GM06990 (cell line): ENCODE results near the gene PON2.

Source experiments
- DNase-seq: peaks from one replicate; pipeline ENCODE4 v3.0.0-alpha.2; 2011; ENCODE audit not compliant: insufficient read length; ENCODE audit errors: extremely low read depth
- H3K27me3 ChIP-seq: replicated peaks from 2 replicates; pipeline ENCODE4 v1.6.0; 2011; ENCODE audit warnings: low read length; ENCODE audit not compliant: control insufficient read depth, insufficient read depth
- H3K36me3 ChIP-seq: 2 replicates; pipeline ENCODE4 v1.5.1; 2011; ENCODE audit warnings: low read length; ENCODE audit not compliant: control insufficient read depth, insufficient read depth
- H3K4me3 ChIP-seq: replicated peaks from 2 replicates; pipeline ENCODE4 v1.5.1; 2011; ENCODE audit warnings: low read depth, mild to moderate bottlenecking, control low read depth, low read length
- CTCF ChIP-seq: IDR thresholded peaks from 2 replicates; pipeline ENCODE4 v1.5.1; 2011; ENCODE audit warnings: low read length, control low read depth, mild to moderate bottlenecking, inconsistent platforms; ENCODE audit not compliant: insufficient read depth, poor library complexity, severe bottlenecking

The PON2 gene

GRCh38 chr7:95454438-95455045, 19.7 kb upstream of the PON2 start:
- Histone ChIP-seq H3K36me3 (no peaks in the 10 kb centered on the region), H3K27me3 (no peaks in the 10 kb centered on the region), H3K4me3 (no peak overlapping the region)
- DNase-seq = no peak
- TF ChIP-seq CTCF = no peak

- Histone ChIP-seq H3K27me3 (no peaks in the 10 kb centered on the region), H3K36me3 (no peaks in the 10 kb centered on the region), H3K4me3 (no peak overlapping the region)
- TF ChIP-seq CTCF = no peak
- no peak for DNase-seq
Measured at GRCh38 chr7:95446618-95447017, 11.8 kb upstream of the PON2 start.

- Histone ChIP-seq H3K36me3 (no peaks in the 10 kb centered on the region), H3K27me3 (no peaks in the 10 kb centered on the region), H3K4me3 (no peak overlapping the region)
- no peak for DNase-seq
- TF ChIP-seq CTCF = no peak
Measured at GRCh38 chr7:95444796-95445195, 10.0 kb upstream of the PON2 start.

GRCh38 chr7:95441042-95441823, 6.4 kb upstream of the PON2 start:
- no peak for DNase-seq

GRCh38 chr7:95440394-95441038, 5.7 kb upstream of the PON2 start:
- no peak for DNase-seq
- Histone ChIP-seq H3K36me3 (no peaks in the 10 kb centered on the region), H3K4me3 (no peak overlapping the region), H3K27me3 (no peaks in the 10 kb centered on the region)
- no peak for TF ChIP-seq CTCF

More at GRCh38 chr7:95441042-95441823, 6.4 kb upstream of the PON2 start:
- Histone ChIP-seq H3K27me3 (no peaks in the 10 kb centered on the region), H3K36me3 (no peaks in the 10 kb centered on the region), H3K4me3 (no peak overlapping the region)
- TF ChIP-seq CTCF = no peak
